ENCODE data around the gene ZCWPW1.

Gene ZCWPW1

DNA sequence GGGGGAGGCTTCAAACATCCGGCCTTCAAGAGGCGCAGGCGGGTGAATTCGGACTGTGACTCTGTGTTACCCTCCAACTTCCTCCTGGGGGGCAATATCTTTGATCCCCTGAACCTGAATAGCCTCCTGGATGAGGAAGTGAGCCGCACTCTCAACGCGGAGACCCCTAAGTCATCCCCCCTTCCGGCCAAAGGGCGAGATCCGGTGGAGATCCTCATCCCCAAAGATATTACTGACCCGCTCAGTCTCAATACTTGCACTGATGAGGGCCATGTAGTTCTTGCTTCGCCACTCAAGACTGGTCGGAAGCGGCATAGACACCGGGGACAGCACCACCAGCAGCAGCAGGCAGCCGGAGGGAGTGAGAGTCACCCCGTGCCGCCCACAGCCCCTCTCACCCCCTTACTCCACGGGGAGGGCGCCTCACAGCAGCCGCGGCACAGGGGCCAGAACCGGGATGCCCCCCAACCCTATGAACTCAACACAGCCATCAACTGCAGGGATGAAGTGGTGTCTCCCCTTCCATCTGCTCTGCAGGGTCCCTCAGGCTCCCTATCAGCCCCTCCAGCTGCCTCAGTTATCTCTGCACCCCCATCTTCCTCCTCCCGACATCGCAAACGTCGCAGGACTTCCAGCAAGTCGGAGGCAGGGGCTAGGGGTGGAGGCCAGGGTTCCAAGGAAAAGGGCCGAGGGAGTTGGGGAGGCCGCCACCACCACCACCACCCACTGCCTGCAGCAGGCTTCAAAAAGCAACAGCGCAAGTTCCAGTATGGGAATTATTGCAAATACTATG, 2.2 kb upstream of the ZCWPW1 start (continued):
- TF ChIP-seq ZC3H10 (CRISPR knock-in tag; IDR thresholded peaks at IDR 0.05) (no peak), CSDC2 (CRISPR knock-in tag; IDR thresholded peaks at IDR 0.05) (no peak), GLIS3 (CRISPR knock-in tag; IDR thresholded peaks at IDR 0.05) (no peak), TCF4 (CRISPR knock-in tag; IDR thresholded peaks at IDR 0.05; ENCODE audit: borderline replicate concordance) (no peak), ZNF70 (CRISPR knock-in tag; IDR thresholded peaks at IDR 0.05) (no peak), TOX (CRISPR knock-in tag; IDR thresholded peaks at IDR 0.05; ENCODE audit: borderline replicate concordance) (no peak), SNAI2 (CRISPR knock-in tag; IDR thresholded peaks at IDR 0.05) (no peak), PPARA (CRISPR knock-in tag; IDR thresholded peaks at IDR 0.05; ENCODE audit: borderline replicate concordance) (no peak), ZFP3 (CRISPR knock-in tag; IDR thresholded peaks at IDR 0.05) (no peak)
- TF ChIP-seq, protein P1, sequence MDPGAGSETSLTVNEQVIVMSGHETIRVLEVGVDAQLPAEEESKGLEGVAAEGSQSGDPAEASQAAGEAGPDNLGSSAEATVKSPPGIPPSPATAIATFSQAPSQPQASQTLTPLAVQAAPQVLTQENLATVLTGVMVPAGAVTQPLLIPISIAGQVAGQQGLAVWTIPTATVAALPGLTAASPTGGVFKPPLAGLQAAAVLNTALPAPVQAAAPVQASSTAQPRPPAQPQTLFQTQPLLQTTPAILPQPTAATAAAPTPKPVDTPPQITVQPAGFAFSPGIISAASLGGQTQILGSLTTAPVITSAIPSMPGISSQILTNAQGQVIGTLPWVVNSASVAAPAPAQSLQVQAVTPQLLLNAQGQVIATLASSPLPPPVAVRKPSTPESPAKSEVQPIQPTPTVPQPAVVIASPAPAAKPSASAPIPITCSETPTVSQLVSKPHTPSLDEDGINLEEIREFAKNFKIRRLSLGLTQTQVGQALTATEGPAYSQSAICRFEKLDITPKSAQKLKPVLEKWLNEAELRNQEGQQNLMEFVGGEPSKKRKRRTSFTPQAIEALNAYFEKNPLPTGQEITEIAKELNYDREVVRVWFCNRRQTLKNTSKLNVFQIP (CRISPR knock-in tag; IDR thresholded peaks at IDR 0.05; ENCODE audit: borderline replicate concordance, low read depth) = no peak

DNA sequence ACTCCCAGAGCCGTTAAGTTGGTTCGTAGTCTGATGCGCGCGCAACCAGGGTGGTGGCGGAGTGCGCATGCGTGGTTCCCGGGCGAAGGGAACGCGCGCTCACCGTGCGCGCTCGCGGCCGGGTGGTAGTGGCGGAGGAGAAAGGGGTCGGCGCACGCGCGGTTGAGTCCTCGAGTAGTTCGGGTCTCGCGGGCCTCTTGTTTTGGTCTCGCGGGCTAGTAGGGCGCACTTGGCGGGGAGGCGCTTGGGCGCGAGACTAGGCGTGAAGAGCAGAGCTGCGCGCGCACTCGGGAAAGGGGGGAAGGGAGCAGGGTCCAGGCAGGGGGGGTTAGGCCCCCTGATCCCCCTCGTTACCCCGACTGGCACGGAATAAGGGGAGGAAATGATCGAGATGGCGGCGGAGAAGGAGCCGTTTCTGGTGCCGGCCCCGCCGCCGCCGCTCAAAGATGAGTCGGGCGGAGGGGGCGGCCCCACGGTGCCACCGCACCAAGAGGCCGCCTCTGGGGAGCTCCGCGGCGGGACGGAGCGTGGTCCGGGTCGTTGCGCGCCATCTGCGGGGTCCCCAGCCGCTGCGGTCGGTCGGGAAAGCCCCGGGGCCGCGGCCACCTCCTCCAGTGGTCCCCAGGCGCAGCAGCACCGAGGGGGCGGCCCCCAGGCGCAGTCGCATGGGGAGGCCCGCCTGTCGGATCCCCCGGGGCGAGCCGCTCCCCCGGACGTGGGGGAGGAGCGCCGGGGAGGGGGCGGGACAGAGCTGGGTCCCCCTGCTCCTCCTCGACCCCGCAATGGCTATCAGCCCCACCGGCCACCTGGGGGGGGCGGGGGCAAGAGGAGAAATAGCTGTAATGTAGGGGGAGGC, 1.4 kb upstream of the ZCWPW1 start, which contains the start of gene MEPCE:
Gene MEPCE, plus strand, starts transcription at position 195 of the 856 bp plus-strand sequence. Its CDS starts 188 bp downstream, at position 383.
- TF ChIP-seq ZC3H10 (CRISPR knock-in tag; IDR thresholded peaks at IDR 0.05) = 0 out of 2 replicates have a peak, but pooled peaks have one; percentile 33
- TF ChIP-seq, protein P2, sequence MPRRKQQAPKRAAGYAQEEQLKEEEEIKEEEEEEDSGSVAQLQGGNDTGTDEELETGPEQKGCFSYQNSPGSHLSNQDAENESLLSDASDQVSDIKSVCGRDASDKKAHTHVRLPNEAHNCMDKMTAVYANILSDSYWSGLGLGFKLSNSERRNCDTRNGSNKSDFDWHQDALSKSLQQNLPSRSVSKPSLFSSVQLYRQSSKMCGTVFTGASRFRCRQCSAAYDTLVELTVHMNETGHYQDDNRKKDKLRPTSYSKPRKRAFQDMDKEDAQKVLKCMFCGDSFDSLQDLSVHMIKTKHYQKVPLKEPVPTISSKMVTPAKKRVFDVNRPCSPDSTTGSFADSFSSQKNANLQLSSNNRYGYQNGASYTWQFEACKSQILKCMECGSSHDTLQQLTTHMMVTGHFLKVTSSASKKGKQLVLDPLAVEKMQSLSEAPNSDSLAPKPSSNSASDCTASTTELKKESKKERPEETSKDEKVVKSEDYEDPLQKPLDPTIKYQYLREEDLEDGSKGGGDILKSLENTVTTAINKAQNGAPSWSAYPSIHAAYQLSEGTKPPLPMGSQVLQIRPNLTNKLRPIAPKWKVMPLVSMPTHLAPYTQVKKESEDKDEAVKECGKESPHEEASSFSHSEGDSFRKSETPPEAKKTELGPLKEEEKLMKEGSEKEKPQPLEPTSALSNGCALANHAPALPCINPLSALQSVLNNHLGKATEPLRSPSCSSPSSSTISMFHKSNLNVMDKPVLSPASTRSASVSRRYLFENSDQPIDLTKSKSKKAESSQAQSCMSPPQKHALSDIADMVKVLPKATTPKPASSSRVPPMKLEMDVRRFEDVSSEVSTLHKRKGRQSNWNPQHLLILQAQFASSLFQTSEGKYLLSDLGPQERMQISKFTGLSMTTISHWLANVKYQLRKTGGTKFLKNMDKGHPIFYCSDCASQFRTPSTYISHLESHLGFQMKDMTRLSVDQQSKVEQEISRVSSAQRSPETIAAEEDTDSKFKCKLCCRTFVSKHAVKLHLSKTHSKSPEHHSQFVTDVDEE (CRISPR knock-in tag; IDR thresholded peaks at IDR 0.05) = peak; percentile 74; the same call in 1 of the 2 replicates
- TF ChIP-seq ZFP30 (CRISPR knock-in tag; IDR thresholded peaks at IDR 0.05) = no peak
- TF ChIP-seq TCF4 (CRISPR knock-in tag; IDR thresholded peaks at IDR 0.05; ENCODE audit: borderline replicate concordance) = no peak
- TF ChIP-seq, protein P1 (CRISPR knock-in tag; IDR thresholded peaks at IDR 0.05; ENCODE audit: borderline replicate concordance, low read depth) = peak; percentile 65; the same call in 1 of the 2 replicates
- peak; percentile 45; the same call in 1 of the 2 replicates for TF ChIP-seq CSDC2 (CRISPR knock-in tag; IDR thresholded peaks at IDR 0.05)
- TF ChIP-seq, protein P3, sequence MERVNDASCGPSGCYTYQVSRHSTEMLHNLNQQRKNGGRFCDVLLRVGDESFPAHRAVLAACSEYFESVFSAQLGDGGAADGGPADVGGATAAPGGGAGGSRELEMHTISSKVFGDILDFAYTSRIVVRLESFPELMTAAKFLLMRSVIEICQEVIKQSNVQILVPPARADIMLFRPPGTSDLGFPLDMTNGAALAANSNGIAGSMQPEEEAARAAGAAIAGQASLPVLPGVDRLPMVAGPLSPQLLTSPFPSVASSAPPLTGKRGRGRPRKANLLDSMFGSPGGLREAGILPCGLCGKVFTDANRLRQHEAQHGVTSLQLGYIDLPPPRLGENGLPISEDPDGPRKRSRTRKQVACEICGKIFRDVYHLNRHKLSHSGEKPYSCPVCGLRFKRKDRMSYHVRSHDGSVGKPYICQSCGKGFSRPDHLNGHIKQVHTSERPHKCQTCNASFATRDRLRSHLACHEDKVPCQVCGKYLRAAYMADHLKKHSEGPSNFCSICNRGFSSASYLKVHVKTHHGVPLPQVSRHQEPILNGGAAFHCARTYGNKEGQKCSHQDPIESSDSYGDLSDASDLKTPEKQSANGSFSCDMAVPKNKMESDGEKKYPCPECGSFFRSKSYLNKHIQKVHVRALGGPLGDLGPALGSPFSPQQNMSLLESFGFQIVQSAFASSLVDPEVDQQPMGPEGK (CRISPR knock-in tag; IDR thresholded peaks at IDR 0.05; ENCODE audit: borderline replicate concordance) = peak; percentile 68
- TF ChIP-seq ZFP3 (CRISPR knock-in tag; IDR thresholded peaks at IDR 0.05) = peak; percentile 82; the same call in 1 of the 2 replicates
- peak; percentile 44; the same call in 1 of the 2 replicates for TF ChIP-seq GLIS3 (CRISPR knock-in tag; IDR thresholded peaks at IDR 0.05)
- TF ChIP-seq ESRRG (CRISPR knock-in tag; IDR thresholded peaks at IDR 0.05) = 0 out of 2 replicates have a peak, but pooled peaks have one; percentile 57
- TF ChIP-seq SNAI2 (CRISPR knock-in tag; IDR thresholded peaks at IDR 0.05) = no peak
- ATAC-seq = peak; percentile 68

DNA sequence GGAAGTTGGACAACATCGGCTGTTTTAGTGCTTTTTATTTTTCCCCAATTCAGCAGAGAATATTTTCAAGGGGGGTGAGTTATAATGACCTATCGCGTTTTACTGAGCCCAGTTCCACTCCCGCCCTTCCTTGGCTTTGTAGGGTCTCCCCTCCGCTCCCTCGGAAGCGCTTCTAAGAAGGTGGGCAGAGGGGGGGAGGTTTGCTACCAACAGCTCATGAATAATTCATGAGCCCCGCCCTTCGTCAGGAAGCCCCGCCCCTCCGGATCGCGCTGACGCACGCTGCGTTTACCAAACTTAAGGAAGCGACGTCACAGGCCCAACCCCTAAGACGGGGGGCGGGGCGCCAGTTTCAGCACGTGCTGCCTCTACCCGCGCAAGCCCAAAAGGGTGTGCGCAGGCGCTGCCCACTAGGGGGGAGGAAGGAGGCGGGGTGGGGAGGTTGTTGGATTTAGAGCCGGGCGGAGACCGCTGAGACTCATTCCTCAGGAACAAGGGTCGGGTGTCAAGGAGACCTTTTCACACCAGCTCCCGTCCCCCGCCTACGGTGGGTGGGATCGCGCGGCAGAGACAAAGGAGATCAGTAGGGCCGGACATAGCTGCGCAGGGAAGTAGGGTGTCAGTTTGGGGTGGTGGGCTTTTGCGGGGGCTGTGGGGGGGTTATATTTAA, 599 bp upstream of the ZCWPW1 start:
- TF ChIP-seq, protein P4, sequence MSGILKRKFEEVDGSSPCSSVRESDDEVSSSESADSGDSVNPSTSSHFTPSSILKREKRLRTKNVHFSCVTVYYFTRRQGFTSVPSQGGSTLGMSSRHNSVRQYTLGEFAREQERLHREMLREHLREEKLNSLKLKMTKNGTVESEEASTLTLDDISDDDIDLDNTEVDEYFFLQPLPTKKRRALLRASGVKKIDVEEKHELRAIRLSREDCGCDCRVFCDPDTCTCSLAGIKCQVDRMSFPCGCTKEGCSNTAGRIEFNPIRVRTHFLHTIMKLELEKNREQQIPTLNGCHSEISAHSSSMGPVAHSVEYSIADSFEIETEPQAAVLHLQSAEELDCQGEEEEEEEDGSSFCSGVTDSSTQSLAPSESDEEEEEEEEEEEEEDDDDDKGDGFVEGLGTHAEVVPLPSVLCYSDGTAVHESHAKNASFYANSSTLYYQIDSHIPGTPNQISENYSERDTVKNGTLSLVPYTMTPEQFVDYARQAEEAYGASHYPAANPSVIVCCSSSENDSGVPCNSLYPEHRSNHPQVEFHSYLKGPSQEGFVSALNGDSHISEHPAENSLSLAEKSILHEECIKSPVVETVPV (CRISPR knock-in tag; IDR thresholded peaks at IDR 0.05) = peak; percentile 56; the same call in 1 of the 2 replicates
- TF ChIP-seq SNAI2 (CRISPR knock-in tag; IDR thresholded peaks at IDR 0.05) (no peak), ZNF565 (CRISPR knock-in tag; conservative IDR thresholded peaks at IDR 0.05; ENCODE audit: low read depth) (peak; percentile 71; the same call in 1 of the 2 replicates), ARNTL (CRISPR knock-in tag; IDR thresholded peaks at IDR 0.05; ENCODE audit: borderline replicate concordance, low read depth) (0 out of 2 replicates have a peak, but pooled peaks have one; percentile 62), ZNF8 (CRISPR knock-in tag; IDR thresholded peaks at IDR 0.05) (peak; percentile 11; the same call in 1 of the 2 replicates), RARB (CRISPR knock-in tag; IDR thresholded peaks at IDR 0.05) (no peak)
- TF ChIP-seq, protein P3 (CRISPR knock-in tag; IDR thresholded peaks at IDR 0.05; ENCODE audit: borderline replicate concordance) = peak; percentile 69
- TF ChIP-seq, protein P1 (CRISPR knock-in tag; IDR thresholded peaks at IDR 0.05; ENCODE audit: borderline replicate concordance, low read depth) = 0 out of 2 replicates have a peak, but pooled peaks have one; percentile 40
- peak; percentile 69 for ATAC-seq
